OCI-LY3 (cell line): Measurements from ENCODE around the gene RAB11FIP4.

Experiments used
- H2AFZ ChIP-seq: fragments of 200-600, 300-600 bp; shearing (Covaris generic); 2 replicates; pipeline ENCODE4 v1.6.0; 2014; ENCODE audit warnings: antibody characterized with exemption, low read depth, low read length
- H3K27ac ChIP-seq: fragments of 200-600, 300-600 bp; sonication (generic); 2 replicates; pipeline ENCODE4 v1.5.1; 2014; ENCODE audit warnings: mild to moderate bottlenecking, low read length, moderate library complexity, mixed read lengths
- H3K27me3 ChIP-seq: fragments of 200-600, 300-600 bp; sonication (generic); 2 replicates; pipeline ENCODE4 v1.6.1; 2014; ENCODE audit warnings: low read depth, low read length, mixed read lengths
- H3K36me3 ChIP-seq: fragments of 200-600, 300-600 bp; sonication (generic); replicated peaks from 2 replicates; pipeline ENCODE3; 2014; ENCODE audit warnings: low read depth, low read length, mixed read lengths
- H3K4me1 ChIP-seq: fragments of 300-600, 200-600 bp; sonication (generic); 2 replicates; pipeline ENCODE4 v1.6.1; 2014; ENCODE audit warnings: low read length, mixed read lengths
- H3K4me2 ChIP-seq: fragments of 200-600, 300-600 bp; sonication (generic); 2 replicates; pipeline ENCODE4 v1.6.1; 2014; ENCODE audit warnings: low read length, mixed read lengths
- H3K4me3 ChIP-seq: fragments of 300-600, 200-600 bp; sonication (generic); 2 replicates; pipeline ENCODE4 v1.5.1; 2014; ENCODE audit warnings: antibody characterized with exemption, mild to moderate bottlenecking, low read length, moderate library complexity
- H3K79me2 ChIP-seq: fragments of 300-600, 200-600 bp; shearing (Covaris generic); 2 replicates; pipeline ENCODE4 v1.6.1; 2014; ENCODE audit warnings: mild to moderate bottlenecking, low read length, mixed read lengths
- H3K9ac ChIP-seq: fragments of 300-600, 200-600 bp; shearing (Covaris generic); 2 replicates; pipeline ENCODE4 v1.6.0; 2014; ENCODE audit warnings: mild to moderate bottlenecking, low read length, moderate library complexity
- H3K9me3 ChIP-seq: fragments of 200-600, 300-600 bp; shearing (Covaris generic); 2 replicates; pipeline ENCODE4 v1.6.1; 2014; ENCODE audit warnings: low read length, mixed read lengths; ENCODE audit not compliant: insufficient read depth
- H4K20me1 ChIP-seq: fragments of 200-600, 300-600 bp; sonication (generic); 2 replicates; pipeline ENCODE4 v1.6.1; 2016; ENCODE audit warnings: low read length, mixed read lengths; ENCODE audit not compliant: insufficient read depth
- EZH2phosphoT487 ChIP-seq: fragments of 200-600 bp; shearing (Covaris generic); IDR thresholded peaks from 2 replicates; pipeline ENCODE4 v1.6.1; 2018; ENCODE audit warnings: antibody characterized with exemption, mixed run types, low read depth
- TF ChIP-seq, protein P1 (sequence below): fragments of 200-600, 300-600 bp; sonication (generic); IDR thresholded peaks from 2 replicates; pipeline ENCODE4 v1.5.1; 2014; ENCODE audit warnings: antibody characterized with exemption, low read length, low read depth

RAB11FIP4 gene

DNA sequence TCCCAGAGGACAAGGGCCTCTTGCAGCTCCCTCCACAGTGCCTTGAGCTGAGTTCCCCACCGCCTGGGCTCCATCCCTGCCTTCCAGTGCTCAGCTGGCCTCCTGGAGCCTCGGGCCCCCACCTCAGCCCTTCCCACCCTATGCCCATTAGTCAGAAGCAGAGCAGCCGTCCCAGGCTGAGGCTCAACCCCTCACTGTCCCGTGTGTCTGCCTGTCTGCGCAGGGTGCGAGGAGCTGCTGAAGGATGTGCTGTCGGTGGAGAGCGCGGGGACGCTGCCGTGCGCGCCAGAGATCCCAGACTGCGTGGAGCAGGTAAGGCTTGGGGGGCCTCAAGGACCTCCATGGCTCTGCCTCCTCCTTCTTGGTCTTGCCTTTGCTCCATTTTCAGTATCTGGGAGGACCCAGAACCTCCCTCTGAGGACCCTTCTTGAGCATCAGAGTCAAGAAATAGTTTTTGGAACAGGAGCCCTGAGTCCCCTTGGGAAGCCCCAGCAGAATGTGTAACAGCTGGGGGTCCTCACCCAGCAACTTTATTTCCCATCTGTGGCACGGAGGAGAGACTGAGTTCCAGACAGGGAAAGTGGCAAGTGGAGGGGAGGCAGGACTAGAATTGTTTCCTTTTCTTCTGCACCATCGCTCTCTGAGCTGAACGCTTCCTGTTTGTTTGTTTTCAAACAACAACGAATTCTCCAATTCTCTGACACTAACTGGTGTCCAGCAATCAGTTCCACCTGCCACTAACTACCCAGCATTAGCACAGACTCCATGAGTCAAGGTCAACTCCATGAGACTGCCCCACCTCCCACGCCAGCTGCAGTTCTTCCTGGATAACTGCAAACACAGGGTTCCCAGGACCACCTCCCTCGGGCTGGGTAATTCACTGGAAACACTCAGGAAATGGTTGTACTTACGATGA lies 42.6 kb downstream of the RAB11FIP4 start:
- Histone ChIP-seq H4K20me1 (no peaks in the 10 kb centered on the region), H3K36me3 (no peaks in the 10 kb centered on the region), H3K4me1 (peaks cover 11% of the 10 kb centered on the region), H3K27ac (no peak overlapping the region), H3K27me3 (peaks cover 7% of the 10 kb centered on the region; the same call in 1 of the 2 replicates), H2AFZ (no peak overlapping the region), H3K9ac (no peak overlapping the region), H3K4me3 (no peak overlapping the region), H3K79me2 (no peaks in the 10 kb centered on the region), H3K4me2 (no peak overlapping the region), H3K9me3 (no peaks in the 10 kb centered on the region)
- TF ChIP-seq, protein P1, sequence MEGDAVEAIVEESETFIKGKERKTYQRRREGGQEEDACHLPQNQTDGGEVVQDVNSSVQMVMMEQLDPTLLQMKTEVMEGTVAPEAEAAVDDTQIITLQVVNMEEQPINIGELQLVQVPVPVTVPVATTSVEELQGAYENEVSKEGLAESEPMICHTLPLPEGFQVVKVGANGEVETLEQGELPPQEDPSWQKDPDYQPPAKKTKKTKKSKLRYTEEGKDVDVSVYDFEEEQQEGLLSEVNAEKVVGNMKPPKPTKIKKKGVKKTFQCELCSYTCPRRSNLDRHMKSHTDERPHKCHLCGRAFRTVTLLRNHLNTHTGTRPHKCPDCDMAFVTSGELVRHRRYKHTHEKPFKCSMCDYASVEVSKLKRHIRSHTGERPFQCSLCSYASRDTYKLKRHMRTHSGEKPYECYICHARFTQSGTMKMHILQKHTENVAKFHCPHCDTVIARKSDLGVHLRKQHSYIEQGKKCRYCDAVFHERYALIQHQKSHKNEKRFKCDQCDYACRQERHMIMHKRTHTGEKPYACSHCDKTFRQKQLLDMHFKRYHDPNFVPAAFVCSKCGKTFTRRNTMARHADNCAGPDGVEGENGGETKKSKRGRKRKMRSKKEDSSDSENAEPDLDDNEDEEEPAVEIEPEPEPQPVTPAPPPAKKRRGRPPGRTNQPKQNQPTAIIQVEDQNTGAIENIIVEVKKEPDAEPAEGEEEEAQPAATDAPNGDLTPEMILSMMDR = no peak
- TF ChIP-seq EZH2phosphoT487 = no peak

DNA sequence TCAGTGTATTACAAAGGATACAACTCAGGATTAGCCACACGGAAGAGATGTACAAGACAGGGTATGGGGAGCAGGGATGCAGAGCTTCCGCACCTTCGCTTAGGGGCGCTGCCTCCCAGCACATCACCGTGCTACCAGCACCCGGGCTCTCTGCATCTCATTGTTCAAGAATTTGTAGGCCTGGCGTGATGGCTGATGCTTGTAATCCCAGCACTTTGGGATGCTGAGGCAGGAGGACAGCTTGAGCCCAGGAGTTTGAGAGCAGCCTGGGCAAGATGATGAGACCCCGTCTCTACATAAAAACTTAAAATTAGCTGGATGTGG lies 43.2 kb downstream of the RAB11FIP4 start:
- Histone ChIP-seq H4K20me1 (no peaks in the 10 kb centered on the region), H3K4me2 (no peak overlapping the region), H3K36me3 (no peaks in the 10 kb centered on the region), H3K27ac (no peak overlapping the region), H3K9ac (no peak overlapping the region), H3K79me2 (no peaks in the 10 kb centered on the region), H2AFZ (no peak overlapping the region), H3K9me3 (no peaks in the 10 kb centered on the region), H3K27me3 (peaks cover 7% of the 10 kb centered on the region; the same call in 1 of the 2 replicates), H3K4me1 (peaks cover 11% of the 10 kb centered on the region), H3K4me3 (no peak overlapping the region)
- TF ChIP-seq, protein P1 = no peak
- TF ChIP-seq EZH2phosphoT487 = no peak

DNA sequence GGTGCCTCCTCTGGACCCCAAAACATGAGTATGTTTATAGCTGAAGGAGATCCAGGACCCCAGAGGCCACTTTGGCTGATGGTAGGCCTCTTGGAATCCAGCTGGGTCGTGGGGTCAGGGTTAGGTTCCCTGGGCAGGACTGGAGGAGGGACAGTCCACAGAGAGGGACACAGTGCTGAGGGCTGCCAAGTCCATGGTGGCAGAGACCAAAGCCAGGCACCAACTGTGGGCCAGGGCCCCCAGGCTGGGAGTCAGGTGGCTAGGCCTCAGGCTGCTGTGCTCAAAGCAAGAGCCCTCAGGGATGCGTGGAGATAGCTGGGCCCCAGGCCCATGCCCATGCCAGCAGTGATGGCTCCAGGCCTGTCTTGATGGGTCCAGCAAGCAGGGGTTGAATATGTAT lies 44.1 kb downstream of the RAB11FIP4 start:
- Histone ChIP-seq H4K20me1 (no peaks in the 10 kb centered on the region), H3K9me3 (no peaks in the 10 kb centered on the region), H3K27me3 (peaks cover 4% of the 10 kb centered on the region; the same call in 1 of the 2 replicates), H3K4me3 (no peak overlapping the region), H3K36me3 (no peaks in the 10 kb centered on the region), H3K79me2 (no peaks in the 10 kb centered on the region), H3K4me2 (no peak overlapping the region), H3K9ac (no peak overlapping the region), H3K27ac (no peak overlapping the region), H3K4me1 (peaks cover 11% of the 10 kb centered on the region), H2AFZ (no peak overlapping the region)
- TF ChIP-seq, protein P1 = no peak
- TF ChIP-seq EZH2phosphoT487 = no peak

- H3K4me3 ChIP-seq = peak overlapping the region; percentile 54
- H3K4me1 ChIP-seq = peaks cover 6% of the 10 kb centered on the region; the same call in 1 of the 2 replicates
- H3K36me3 ChIP-seq = no peaks in the 10 kb centered on the region
- TF ChIP-seq, protein P1 = no peak
- TF ChIP-seq EZH2phosphoT487 = no peak
- H3K9me3 ChIP-seq = no peaks in the 10 kb centered on the region
- no peaks in the 10 kb centered on the region for H3K27me3 ChIP-seq
- H3K4me2 ChIP-seq = peak overlapping the region; percentile 61
- peak overlapping the region; percentile 16; the same call in 1 of the 2 replicates for H2AFZ ChIP-seq
- no peak overlapping the region for H3K9ac ChIP-seq
- H3K27ac ChIP-seq = no peak overlapping the region
- no peaks in the 10 kb centered on the region for H3K79me2 ChIP-seq
- H4K20me1 ChIP-seq = no peaks in the 10 kb centered on the region
Measured at GRCh38 chr17:31437720-31438400, 46.4 kb downstream of the RAB11FIP4 start.
